ENCODE data around the gene COQ9. TPM values are rescaled to one million over a fixed set of nuclear protein-coding genes. Genes with fewer than 3 reads are reported as not detected.
"Not testable (repeated sequence)": the region's sequence is repeated elsewhere in the genome, so short reads cannot be mapped to it uniquely, and the experiment has no call there.

Gene COQ9
- total RNA-seq, 1 donor from 2014 or later, result 37.8 TPM

DNA sequence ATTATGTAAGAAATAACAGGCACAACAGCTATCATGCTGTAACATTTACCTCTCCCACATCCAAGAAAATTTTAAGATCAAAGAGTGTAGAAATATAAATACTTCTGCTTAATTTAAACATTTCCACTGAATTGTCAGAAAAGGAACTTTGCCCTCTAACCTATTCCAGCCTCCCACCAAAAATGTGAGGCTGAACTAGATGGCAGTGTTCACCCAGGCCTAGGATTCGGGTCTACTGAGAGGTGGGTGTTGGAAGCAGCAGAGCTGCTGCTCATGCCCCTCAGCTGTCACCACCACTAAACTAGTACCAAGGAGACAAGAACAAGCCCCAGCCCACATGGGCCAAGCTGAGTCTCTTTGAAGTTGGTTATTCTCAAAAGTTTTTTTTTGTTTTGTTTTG lies 11.4 kb upstream of the COQ9 start:
- Mint-ChIP-seq H3K27ac (ENCODE audit: unreplicated experiment) (no peak overlapping the region), H3K9me3 (ENCODE audit: unreplicated experiment) (peaks cover 6% of the 10 kb centered on the region), H3K4me3 (ENCODE audit: unreplicated experiment) (no peak overlapping the region), H3K27me3 (ENCODE audit: unreplicated experiment) (no peaks in the 10 kb centered on the region), H3K4me1 (ENCODE audit: unreplicated experiment) (no peaks in the 10 kb centered on the region), H3K36me3 (ENCODE audit: unreplicated experiment) (peaks cover 50% of the 10 kb centered on the region)
- TF ChIP-seq, protein P1, sequence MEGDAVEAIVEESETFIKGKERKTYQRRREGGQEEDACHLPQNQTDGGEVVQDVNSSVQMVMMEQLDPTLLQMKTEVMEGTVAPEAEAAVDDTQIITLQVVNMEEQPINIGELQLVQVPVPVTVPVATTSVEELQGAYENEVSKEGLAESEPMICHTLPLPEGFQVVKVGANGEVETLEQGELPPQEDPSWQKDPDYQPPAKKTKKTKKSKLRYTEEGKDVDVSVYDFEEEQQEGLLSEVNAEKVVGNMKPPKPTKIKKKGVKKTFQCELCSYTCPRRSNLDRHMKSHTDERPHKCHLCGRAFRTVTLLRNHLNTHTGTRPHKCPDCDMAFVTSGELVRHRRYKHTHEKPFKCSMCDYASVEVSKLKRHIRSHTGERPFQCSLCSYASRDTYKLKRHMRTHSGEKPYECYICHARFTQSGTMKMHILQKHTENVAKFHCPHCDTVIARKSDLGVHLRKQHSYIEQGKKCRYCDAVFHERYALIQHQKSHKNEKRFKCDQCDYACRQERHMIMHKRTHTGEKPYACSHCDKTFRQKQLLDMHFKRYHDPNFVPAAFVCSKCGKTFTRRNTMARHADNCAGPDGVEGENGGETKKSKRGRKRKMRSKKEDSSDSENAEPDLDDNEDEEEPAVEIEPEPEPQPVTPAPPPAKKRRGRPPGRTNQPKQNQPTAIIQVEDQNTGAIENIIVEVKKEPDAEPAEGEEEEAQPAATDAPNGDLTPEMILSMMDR (IDR thresholded peaks at IDR 0.05), result no peak
- no peak for DNase-seq (ENCODE audit: extremely low spot score, unreplicated experiment)

DNA sequence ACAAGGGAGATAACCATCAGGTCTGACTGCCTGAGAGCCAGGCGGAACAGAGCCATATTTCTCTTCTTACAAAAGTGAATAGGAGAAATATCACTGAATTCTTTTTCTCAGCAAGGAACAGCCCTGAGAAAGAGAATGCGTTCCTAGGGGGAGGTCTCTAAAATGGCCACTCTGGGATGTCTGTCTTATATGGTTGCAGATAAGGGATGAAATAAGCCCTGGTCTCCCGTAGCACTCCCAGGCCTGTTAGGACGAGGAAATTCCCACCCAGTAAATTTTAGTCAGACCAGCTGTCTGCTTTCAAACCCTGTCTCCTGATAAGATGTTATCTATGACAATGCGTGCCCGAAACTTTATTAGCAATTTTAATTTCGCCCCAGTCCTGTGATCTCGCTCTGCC lies 7.3 kb upstream of the COQ9 start:
- peaks cover 37% of the 10 kb centered on the region for H3K36me3 Mint-ChIP-seq (ENCODE audit: unreplicated experiment)

DNA sequence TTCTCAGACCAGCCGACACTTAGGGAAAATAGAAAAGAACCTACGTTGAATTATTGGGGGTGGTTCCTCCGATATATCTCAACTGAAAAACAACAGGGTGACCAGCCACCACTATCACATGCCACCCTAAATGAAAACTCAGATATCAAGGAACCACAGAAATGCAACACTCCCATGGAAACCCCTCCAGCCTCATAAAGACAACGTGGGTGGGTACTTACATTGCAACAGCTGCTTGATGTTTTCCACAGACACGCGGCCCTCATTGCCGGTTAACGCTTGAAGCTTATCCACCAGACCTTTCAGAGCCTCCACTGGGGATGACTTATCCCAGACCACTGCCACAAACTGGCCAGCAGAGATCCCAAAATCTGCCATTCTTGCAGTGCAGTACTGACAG lies 6.7 kb upstream of the COQ9 start:
- H3K4me3 Mint-ChIP-seq (ENCODE audit: unreplicated experiment); H3K9me3 Mint-ChIP-seq (ENCODE audit: unreplicated experiment); H3K27ac Mint-ChIP-seq (ENCODE audit: unreplicated experiment); H3K27me3 Mint-ChIP-seq (ENCODE audit: unreplicated experiment); H3K4me1 Mint-ChIP-seq (ENCODE audit: unreplicated experiment); DNase-seq (ENCODE audit: extremely low spot score, unreplicated experiment): not testable (repeated sequence)
- peaks cover 33% of the 10 kb centered on the region for H3K36me3 Mint-ChIP-seq (ENCODE audit: unreplicated experiment)

More for the DNA sequence above, 7.3 kb upstream of the COQ9 start:
- H3K9me3 Mint-ChIP-seq (ENCODE audit: unreplicated experiment); H3K27ac Mint-ChIP-seq (ENCODE audit: unreplicated experiment); H3K4me3 Mint-ChIP-seq (ENCODE audit: unreplicated experiment); H3K27me3 Mint-ChIP-seq (ENCODE audit: unreplicated experiment); H3K4me1 Mint-ChIP-seq (ENCODE audit: unreplicated experiment); DNase-seq (ENCODE audit: extremely low spot score, unreplicated experiment): not testable (repeated sequence)

DNA sequence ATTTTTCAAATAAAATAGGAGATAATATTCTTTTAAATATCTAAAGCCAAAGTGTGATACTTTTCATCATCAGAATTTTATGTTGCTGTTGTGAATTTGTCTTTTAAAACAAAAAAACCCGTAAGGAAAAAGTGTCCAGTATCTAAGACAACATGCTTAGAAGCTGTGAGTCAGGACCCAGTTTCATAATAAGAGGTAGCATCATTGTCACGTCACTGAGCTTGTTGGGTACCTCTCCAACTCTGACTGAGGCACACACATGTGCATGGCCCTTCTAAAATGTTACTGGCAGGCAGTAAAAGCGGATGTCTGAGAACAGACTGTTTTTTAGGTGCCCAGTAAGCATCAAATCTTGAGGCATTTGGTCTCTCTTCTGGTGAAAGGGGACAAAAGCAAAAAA lies 2.6 kb upstream of the COQ9 start:
- Mint-ChIP-seq H3K4me3 (ENCODE audit: unreplicated experiment) (no peak overlapping the region), H3K27ac (ENCODE audit: unreplicated experiment) (no peak overlapping the region), H3K4me1 (ENCODE audit: unreplicated experiment) (peaks cover 21% of the 10 kb centered on the region), H3K27me3 (ENCODE audit: unreplicated experiment) (no peaks in the 10 kb centered on the region), H3K36me3 (ENCODE audit: unreplicated experiment) (peaks cover 17% of the 10 kb centered on the region), H3K9me3 (ENCODE audit: unreplicated experiment) (peaks cover 9% of the 10 kb centered on the region)
- no peak for DNase-seq (ENCODE audit: extremely low spot score, unreplicated experiment)
- TF ChIP-seq, protein P1 (IDR thresholded peaks at IDR 0.05), result no peak

DNA sequence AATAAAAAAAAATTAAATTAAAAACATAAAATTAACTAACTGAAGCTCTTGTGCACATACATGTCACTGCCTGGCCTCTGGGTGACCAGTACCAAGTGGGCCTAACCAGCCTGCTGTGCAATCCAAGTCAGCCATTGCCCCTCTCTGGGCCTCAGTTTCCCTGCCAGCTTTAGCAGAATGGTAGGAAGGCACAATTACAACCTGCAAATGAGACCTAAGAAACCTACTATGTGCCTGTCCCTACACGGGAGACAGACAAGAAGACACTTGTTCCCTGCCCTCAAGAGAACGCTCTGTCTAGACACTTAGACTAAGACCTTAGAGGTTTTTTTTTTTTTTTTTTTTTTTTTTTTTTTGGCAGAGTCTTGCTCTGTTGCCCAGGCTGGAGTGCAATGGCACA lies 1.8 kb upstream of the COQ9 start:
- H3K4me1 Mint-ChIP-seq (ENCODE audit: unreplicated experiment), result peaks cover 21% of the 10 kb centered on the region
- TF ChIP-seq, protein P1 (IDR thresholded peaks at IDR 0.05), result no peak
- peaks cover 4% of the 10 kb centered on the region for H3K9me3 Mint-ChIP-seq (ENCODE audit: unreplicated experiment)
- no peak for DNase-seq (ENCODE audit: extremely low spot score, unreplicated experiment)
- no peaks in the 10 kb centered on the region for H3K27me3 Mint-ChIP-seq (ENCODE audit: unreplicated experiment)
- H3K36me3 Mint-ChIP-seq (ENCODE audit: unreplicated experiment), result peaks cover 9% of the 10 kb centered on the region
- H3K27ac Mint-ChIP-seq (ENCODE audit: unreplicated experiment), result no peak overlapping the region
- H3K4me3 Mint-ChIP-seq (ENCODE audit: unreplicated experiment), result no peak overlapping the region

DNA sequence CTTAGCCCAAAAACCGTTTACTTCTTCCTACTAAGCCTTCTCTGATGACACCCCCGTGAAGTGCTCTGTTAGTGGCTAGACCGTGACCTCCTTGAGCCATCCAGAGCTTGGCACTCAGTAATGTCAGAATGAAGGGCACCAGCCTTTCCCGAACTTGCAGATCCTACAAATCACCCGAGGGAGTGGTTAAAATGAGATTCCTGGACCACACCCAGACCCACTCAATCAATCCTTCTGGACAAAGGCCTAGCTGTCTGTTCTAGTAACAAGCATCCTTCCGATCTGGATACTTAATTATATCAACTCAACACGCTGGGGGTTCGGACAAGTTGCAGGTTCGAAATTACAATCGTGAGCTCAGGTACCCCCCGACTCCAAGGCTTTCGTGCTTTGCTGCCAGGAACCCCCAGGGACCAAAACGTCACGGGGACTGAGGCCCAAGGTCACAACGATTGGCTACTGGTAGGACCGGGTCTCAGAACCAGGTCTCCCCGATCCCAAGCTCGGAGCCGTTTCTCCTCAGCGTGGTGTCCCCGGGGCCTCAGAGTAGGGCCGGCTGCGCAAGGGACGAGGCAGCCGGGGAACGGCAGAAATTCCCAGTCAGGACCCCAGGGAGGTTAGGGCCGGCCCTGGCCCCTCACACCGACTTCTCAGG lies 621 bp upstream of the COQ9 start:
- peak overlapping the region; percentile 94 for H3K4me3 Mint-ChIP-seq (ENCODE audit: unreplicated experiment)
- no peaks in the 10 kb centered on the region for H3K9me3 Mint-ChIP-seq (ENCODE audit: unreplicated experiment)
- DNase-seq (ENCODE audit: extremely low spot score, unreplicated experiment), result no peak
- TF ChIP-seq, protein P1 (IDR thresholded peaks at IDR 0.05), result no peak
- peaks cover 21% of the 10 kb centered on the region for H3K4me1 Mint-ChIP-seq (ENCODE audit: unreplicated experiment)
- H3K27me3 Mint-ChIP-seq (ENCODE audit: unreplicated experiment), result no peaks in the 10 kb centered on the region
- H3K27ac Mint-ChIP-seq (ENCODE audit: unreplicated experiment), result peak overlapping the region; percentile 88
- H3K36me3 Mint-ChIP-seq (ENCODE audit: unreplicated experiment), result peaks cover 3% of the 10 kb centered on the region
